ENCODE data around the gene SCAPER.

GRCh38 chr15:76837474-76837873 is 67.7 kb downstream of the SCAPER start:
- TF ChIP-seq POLR2AphosphoS5 (IDR thresholded peaks at IDR 0.05), result no peak
- no peak for TF ChIP-seq POLR2A (IDR thresholded peaks at IDR 0.05; ENCODE audit: low read depth)
- TF ChIP-seq EP300 (IDR thresholded peaks at IDR 0.05), result no peak
- TF ChIP-seq CTCF (IDR thresholded peaks at IDR 0.05), result no peak

Measured in esophagus muscularis mucosa (tissue), 4 donors.